CD4-positive, CD25-positive, alpha-beta regulatory T cell (primary cell): ENCODE results near the gene ATP6V0A4. TPM values are rescaled to one million over a fixed set of nuclear protein-coding genes. Genes with fewer than 3 reads are reported as not detected.

Experiments
- polyA plus RNA-seq, 4 donors: library from polyadenylated mRNA; unstranded; fragments of 300-500 nt; fragmentation: Illumina TruSeq; gene quantifications; one replicate each; pipeline ENCODE4 v1.2.3, GENCODE V29; 2021
- total RNA-seq: library from RNA; stranded (reverse); gene quantifications from one replicate; pipeline ENCODE4 v1.2.3, GENCODE V29; 2022

ATP6V0A4 gene
- total and polyA plus RNA-seq, 5 donors from 2014 or later = not detected

Other genes with a start within 250 kb of the ATP6V0A4 start
- not detected for gene SVOPL, start 96.8 kb downstream of the ATP6V0A4 start, total RNA-seq
- gene SVOPL, start 96.8 kb downstream of the ATP6V0A4 start, polyA plus RNA-seq = under 1 TPM in 2 of 4 donors, not detected in 2; 0.35 to 0.44 TPM
- gene TMEM213, start 202 bp downstream of the ATP6V0A4 start, total RNA-seq = not detected
- under 1 TPM in 1 of 4 donors, not detected in 3; 0.21 TPM for gene TMEM213, start 202 bp downstream of the ATP6V0A4 start, polyA plus RNA-seq
- gene KIAA1549, start 183.2 kb upstream of the ATP6V0A4 start, total RNA-seq = 0.10 TPM
- not detected for gene KIAA1549, start 183.2 kb upstream of the ATP6V0A4 start, polyA plus RNA-seq
- gene ZC3HAV1L, start 237.8 kb upstream of the ATP6V0A4 start, total RNA-seq = 1.4 TPM
- under 1 TPM in 3 of 4 donors, not detected in 1; 0.25 to 0.86 (median 0.64) TPM for gene ZC3HAV1L, start 237.8 kb upstream of the ATP6V0A4 start, polyA plus RNA-seq